GM23338 (cell line): ENCODE measurements around the gene FOXP1.

Experiments
- CTCF ChIP-seq, 2 experiments: fragments of 200-600 bp in 1 of 2; sonication (generic) in 1 of 2; conservative IDR thresholded peaks; 2 replicates each; pipeline versions ENCODE4 v1.5.1 to v1.6.1; 2016 to 2017; ENCODE audit warnings: antibody characterized with exemption in 2 of 2, low read depth in 2 of 2, mild to moderate bottlenecking in 2 of 2, moderate library complexity in 1 of 2
- EZH2 ChIP-seq: fragments of 200-600 bp; sonication (generic); IDR thresholded peaks from one replicate; pipeline ENCODE4 v1.8.0; 2017; ENCODE audit warnings: antibody characterized with exemption, mild to moderate bottlenecking, low read depth; ENCODE audit not compliant: unreplicated experiment

- no peak for TF ChIP-seq CTCF (conservative IDR thresholded peaks at IDR 0.05; ENCODE audit: low read depth in 2 of 2)
- TF ChIP-seq EZH2: no peak
Observed at GRCh38 chr3:71346061-71346460, 237.5 kb downstream of the FOXP1 start.
